Endothelial cell of umbilical vein (primary cell): Measurements from ENCODE around the gene INPP5K. TPM values are rescaled to one million over a fixed set of nuclear protein-coding genes. Genes with fewer than 3 reads are reported as not detected.

Experiments
- BruUV-seq: library from RNA; stranded (reverse); fragments of 400-500 nt; replicated peaks from 2 replicates; lab custom pipeline; 2021; lab: Mats Ljungman, UMichigan
- CTCF ChIA-PET: fragments of 300-600, 350-600 bp; sonication (Branson Sonifier 250); formaldehyde crosslinking; loops from one replicate; lab custom pipeline; 2021; ENCODE audit warnings: antibody characterized with exemption, inconsistent platforms; lab: Charles Lee
- POLR2A ChIA-PET: fragments of 300-600, 350-600 bp; sonication (Branson Sonifier 250); formaldehyde crosslinking; loops from one replicate; lab custom pipeline; 2021; ENCODE audit warnings: antibody characterized with exemption, inconsistent platforms; lab: Charles Lee
- DNase-seq: peaks from one replicate; pipeline ENCODE4 v3.0.0-alpha.2; 2011; ENCODE audit warnings: low read depth, low spot score
- FAIRE-seq: peaks from 2 replicates; lab custom pipeline; 2011; peaks lifted over from hg19 to GRCh38; lab: Jason Lieb, UNC
- H2AFZ ChIP-seq: 2 replicates; pipeline ENCODE4 v1.6.0; 2012; ENCODE audit warnings: low read depth, low read length, control low read depth, inconsistent platforms
- H3K27ac ChIP-seq: 2 replicates; pipeline ENCODE4 v1.5.1; 2011; ENCODE audit warnings: low read depth, mild to moderate bottlenecking, control low read depth, low read length, moderate library complexity; ENCODE audit not compliant: insufficient read depth
- H3K27me3 ChIP-seq, 2 experiments: 2 replicates each; pipeline versions ENCODE4 v1.6.0 to v1.6.1; 2011; ENCODE audit warnings: low read length in 2 of 2, mixed read lengths in 1 of 2; ENCODE audit not compliant: control insufficient read depth in 2 of 2, insufficient read depth in 2 of 2
- H3K36me3 ChIP-seq, 2 experiments: 2 replicates in 1 of 2; 3 replicates in 1 of 2; pipeline ENCODE4 v1.5.1; 2011; ENCODE audit warnings: low read length in 2 of 2, mild to moderate bottlenecking in 1 of 2, moderate library complexity in 1 of 2; ENCODE audit not compliant: control insufficient read depth in 2 of 2, insufficient read depth in 2 of 2; ENCODE audit errors: extremely low read depth in 1 of 2
- H3K4me1 ChIP-seq: 3 replicates; pipeline ENCODE4 v1.5.1; 2011; ENCODE audit warnings: mild to moderate bottlenecking, low read length; ENCODE audit not compliant: control insufficient read depth, insufficient read depth; ENCODE audit errors: extremely low read depth
- H3K4me2 ChIP-seq: 2 replicates; pipeline ENCODE4 v1.6.1; 2011; ENCODE audit warnings: low read length, control low read depth, mixed read lengths; ENCODE audit not compliant: insufficient read depth
- H3K4me3 ChIP-seq, 3 experiments: fragments of 200-600 bp in 1 of 3; sonication (generic), shearing (Covaris generic) in 1 of 3; replicated peaks in 1 of 3; 2 replicates each; pipeline ENCODE4 v1.5.1; 2011 to 2016; ENCODE audit warnings: control low read depth in 3 of 3, low read length in 3 of 3, mild to moderate bottlenecking in 2 of 3, inconsistent platforms in 1 of 3, low read depth in 1 of 3, moderate library complexity in 1 of 3; ENCODE audit not compliant: insufficient read depth in 1 of 3
- H3K79me2 ChIP-seq: 2 replicates; pipeline ENCODE4 v1.6.0; 2012; ENCODE audit warnings: low read length, inconsistent platforms; ENCODE audit not compliant: control insufficient read depth, insufficient read depth
- H3K9ac ChIP-seq: replicated peaks from 2 replicates; pipeline ENCODE3; 2011; ENCODE audit warnings: low read length, control low read depth; ENCODE audit not compliant: insufficient read depth; ENCODE audit errors: extremely low read depth
- H3K9me1 ChIP-seq: replicated peaks from 3 replicates; pipeline ENCODE4 v1.6.0; 2011; ENCODE audit warnings: mild to moderate bottlenecking, low read length; ENCODE audit not compliant: control insufficient read depth, insufficient read depth; ENCODE audit errors: extremely low read depth
- H3K9me3 ChIP-seq: replicated peaks from 2 replicates; pipeline ENCODE4 v1.5.1; 2012; ENCODE audit warnings: low read length, inconsistent platforms; ENCODE audit not compliant: control insufficient read depth, insufficient read depth
- H4K20me1 ChIP-seq: replicated peaks from 2 replicates; pipeline ENCODE3; 2011; ENCODE audit warnings: mild to moderate bottlenecking, low read length; ENCODE audit not compliant: control insufficient read depth, insufficient read depth; ENCODE audit errors: extremely low read depth
- EZH2 ChIP-seq: IDR thresholded peaks from 2 replicates; pipeline ENCODE4 v1.6.1; 2012; ENCODE audit warnings: borderline replicate concordance, low read depth, mild to moderate bottlenecking, moderate library complexity, low read length, inconsistent platforms; ENCODE audit not compliant: severe bottlenecking
- FOS ChIP-seq: IDR thresholded peaks from 2 replicates; pipeline ENCODE4 v1.6.1; 2011; ENCODE audit warnings: mild to moderate bottlenecking, low read length, moderate library complexity, borderline replicate concordance; ENCODE audit not compliant: insufficient read depth
- GATA2 ChIP-seq: IDR thresholded peaks from 2 replicates; pipeline ENCODE4 v1.7.0; 2011; ENCODE audit warnings: low read depth, mild to moderate bottlenecking, moderate library complexity, mixed read lengths, low read length; ENCODE audit not compliant: insufficient read length, insufficient read depth
- JUN ChIP-seq: IDR thresholded peaks from 2 replicates; pipeline ENCODE4 v1.6.1; 2011; ENCODE audit warnings: borderline replicate concordance, low read depth; ENCODE audit not compliant: insufficient read length, insufficient read depth
- MYC ChIP-seq: IDR thresholded peaks from one replicate; pipeline ENCODE4 v1.6.1; 2011; ENCODE audit warnings: mild to moderate bottlenecking, low read depth, low read length
- POLR2A ChIP-seq: IDR thresholded peaks from 2 replicates; pipeline ENCODE4 v1.6.1; 2012; ENCODE audit warnings: low read depth, mild to moderate bottlenecking, control low read depth, low read length
- POLR2AphosphoS5 ChIP-seq: IDR thresholded peaks from 2 replicates; pipeline ENCODE4 v1.6.1; 2012; ENCODE audit warnings: low read depth, mild to moderate bottlenecking, control low read depth, low read length, moderate library complexity; ENCODE audit not compliant: insufficient read depth
- dilution Hi-C: fragments of 300-500 bp; cut with MboI; formaldehyde crosslinking; loops from one replicate; pipeline ENCODE4 v1.15.0; 2019; ENCODE audit warnings: low sequenced_read_pairs; ENCODE audit not compliant: extremely low pct_ligation_motif_present
- intact Hi-C: fragments of 100-400 bp; cut with micrococcal nuclease; formaldehyde crosslinking; loops from one replicate; pipeline ENCODE4 v1.10.0; 2022
- polyA plus RNA-seq, 4 experiments: library from polyadenylated mRNA; depleted of rRNA in 3 of 4; stranded (reverse) in 3 of 4; unstranded in 1 of 4; fragments of >200 nt; gene quantifications; 2 replicates each; pipeline versions ENCODE4 v1.2.1 to v1.2.3, GENCODE V29; 2011 to 2012; ENCODE audit warnings: missing spikeins in 1 of 4
- total RNA-seq: library from RNA; stranded (reverse); gene quantifications from 2 replicates; pipeline ENCODE4 v1.2.3, GENCODE V29; 2021
- TF ChIP-seq, protein P1 (sequence below): IDR thresholded peaks from 2 replicates; pipeline ENCODE4 v1.6.1; 2011; ENCODE audit not compliant: insufficient read depth, insufficient read length
- TF ChIP-seq, protein P2 (sequence below), 2 donors: IDR thresholded peaks; 1 replicate in 1 of 2; 2 replicates in 1 of 2; pipeline ENCODE4 v1.5.1; 2011; ENCODE audit warnings: low read length in 2 of 2, mild to moderate bottlenecking in 2 of 2, moderate library complexity in 2 of 2, control low read depth in 1 of 2, inconsistent platforms in 1 of 2, low read depth in 1 of 2; ENCODE audit not compliant: insufficient read depth in 1 of 2; ENCODE audit errors: extremely low read depth in 1 of 2

INPP5K gene
- total and polyA plus RNA-seq, 2 donors (not counting 3 experiments of a cell fraction or from before 2014, with no cell fraction given), result 44.2 to 54.1 TPM

DNA sequence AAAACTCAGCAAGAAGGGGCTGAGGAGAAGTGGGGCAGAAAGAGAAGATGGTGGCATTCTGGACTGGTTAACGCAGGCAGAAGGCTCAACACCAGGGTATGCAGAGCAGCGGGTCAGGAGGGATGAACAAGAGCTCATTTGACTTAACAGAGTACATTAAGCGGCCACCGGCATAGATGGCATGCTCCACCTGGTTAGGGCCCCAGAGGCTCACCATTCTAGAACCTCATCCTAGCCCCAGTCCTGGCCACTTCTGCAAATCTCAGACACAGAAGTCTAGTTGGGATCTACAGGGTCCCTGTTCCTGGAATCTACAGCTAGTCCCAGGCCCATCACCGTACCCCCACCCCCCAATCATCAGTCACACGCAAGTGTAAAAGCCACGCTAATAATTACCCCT is 22.2 kb downstream of the INPP5K start:
- CTCF ChIA-PET, result interaction anchor here (2.6 to 3.4 kb wide), 3 partner anchors 11 to 129 kb away, joined by 11 to 18 read pairs (median 18); partner anchors contain the start of gene INPP5K
- no peak overlapping the region for H3K9ac ChIP-seq
- dilution Hi-C loops (no loop called here), intact Hi-C loops (no loop called here)
- no peak overlapping the region for H3K4me3 ChIP-seq
- H3K36me3 ChIP-seq, result peaks cover 3 to 8% of the 10 kb centered on the region in 2 experiments
- H2AFZ ChIP-seq, result no peak overlapping the region
- no peak for FAIRE-seq
- peaks cover 23% of the 10 kb centered on the region for H3K79me2 ChIP-seq
- TF ChIP-seq GATA2 (no peak), JUN (no peak), POLR2A (no peak), MYC (no peak), POLR2AphosphoS5 (no peak), FOS (no peak), EZH2 (no peak)
- TF ChIP-seq, protein P1, sequence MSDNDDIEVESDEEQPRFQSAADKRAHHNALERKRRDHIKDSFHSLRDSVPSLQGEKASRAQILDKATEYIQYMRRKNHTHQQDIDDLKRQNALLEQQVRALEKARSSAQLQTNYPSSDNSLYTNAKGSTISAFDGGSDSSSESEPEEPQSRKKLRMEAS, result no peak
- TF ChIP-seq, protein P2, sequence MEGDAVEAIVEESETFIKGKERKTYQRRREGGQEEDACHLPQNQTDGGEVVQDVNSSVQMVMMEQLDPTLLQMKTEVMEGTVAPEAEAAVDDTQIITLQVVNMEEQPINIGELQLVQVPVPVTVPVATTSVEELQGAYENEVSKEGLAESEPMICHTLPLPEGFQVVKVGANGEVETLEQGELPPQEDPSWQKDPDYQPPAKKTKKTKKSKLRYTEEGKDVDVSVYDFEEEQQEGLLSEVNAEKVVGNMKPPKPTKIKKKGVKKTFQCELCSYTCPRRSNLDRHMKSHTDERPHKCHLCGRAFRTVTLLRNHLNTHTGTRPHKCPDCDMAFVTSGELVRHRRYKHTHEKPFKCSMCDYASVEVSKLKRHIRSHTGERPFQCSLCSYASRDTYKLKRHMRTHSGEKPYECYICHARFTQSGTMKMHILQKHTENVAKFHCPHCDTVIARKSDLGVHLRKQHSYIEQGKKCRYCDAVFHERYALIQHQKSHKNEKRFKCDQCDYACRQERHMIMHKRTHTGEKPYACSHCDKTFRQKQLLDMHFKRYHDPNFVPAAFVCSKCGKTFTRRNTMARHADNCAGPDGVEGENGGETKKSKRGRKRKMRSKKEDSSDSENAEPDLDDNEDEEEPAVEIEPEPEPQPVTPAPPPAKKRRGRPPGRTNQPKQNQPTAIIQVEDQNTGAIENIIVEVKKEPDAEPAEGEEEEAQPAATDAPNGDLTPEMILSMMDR (IDR thresholded peaks at IDR 0.05; ENCODE audit: extremely low read depth in 1 of 2, insufficient read depth in 1 of 2, low read depth in 1 of 2, low read length in 2 of 2), result no peak
- H3K9me1 ChIP-seq, result no peaks in the 10 kb centered on the region
- no peak for DNase-seq
- no peaks in the 10 kb centered on the region for H4K20me1 ChIP-seq
- H3K27me3 ChIP-seq, result no peaks in the 10 kb centered on the region
- POLR2A ChIA-PET, result no interaction called here
- no peak overlapping the region for H3K4me2 ChIP-seq
- BruUV-seq, result no TSS peak
- peaks cover 26% of the 10 kb centered on the region for H3K4me1 ChIP-seq
- H3K9me3 ChIP-seq, result no peaks in the 10 kb centered on the region
- H3K27ac ChIP-seq, result no peak overlapping the region
